GM23338 (cell line): ENCODE measurements around the gene DCTPP1. TPM values are rescaled to one million over a fixed set of nuclear protein-coding genes. Genes with fewer than 3 reads are reported as not detected.

Experiments used
- ATAC-seq: fragments of 200-7000 bp; cut with Tn5 transposase; 3 replicates; pipeline ENCODE4 v1.9.1; 2020
- DNase-seq: peaks from one replicate; pipeline ENCODE4 v3.0.0-alpha.2; 2015; ENCODE audit warnings: low spot score
- H2AFZ ChIP-seq: fragments of 200-600 bp; sonication (generic); 2 replicates; pipeline ENCODE4 v1.8.0; 2016; ENCODE audit warnings: antibody characterized with exemption, mild to moderate bottlenecking, moderate library complexity
- H3F3A ChIP-seq: fragments of 200-600 bp; sonication (generic); replicated peaks from 2 replicates; pipeline ENCODE4 v1.8.0; 2017; ENCODE audit warnings: antibody characterized with exemption, mixed run types, low read depth
- H3K27ac ChIP-seq: fragments of 200-600 bp; sonication (generic); 2 replicates; pipeline ENCODE4 v1.6.1; 2016; ENCODE audit warnings: low read depth
- H3K27me3 ChIP-seq: fragments of 200-600 bp; sonication (generic); 2 replicates; pipeline ENCODE4 v1.8.0; 2016; ENCODE audit warnings: mild to moderate bottlenecking, mixed run types, moderate library complexity; ENCODE audit not compliant: insufficient read depth
- H3K36me3 ChIP-seq: fragments of 200-600 bp; sonication (generic); 2 replicates; pipeline ENCODE4 v1.8.0; 2016; ENCODE audit warnings: mild to moderate bottlenecking; ENCODE audit not compliant: insufficient read depth
- H3K4me1 ChIP-seq: fragments of 200-600 bp; sonication (generic); 2 replicates; pipeline ENCODE4 v1.8.0; 2016; ENCODE audit warnings: mild to moderate bottlenecking, moderate library complexity; ENCODE audit not compliant: insufficient read depth
- H3K4me2 ChIP-seq: fragments of 200-600 bp; sonication (generic); 2 replicates; pipeline ENCODE4 v1.7.1; 2017; ENCODE audit warnings: mixed run types
- H3K4me3 ChIP-seq: fragments of 200-600 bp; sonication (generic); 2 replicates; pipeline ENCODE4 v1.6.1; 2016; ENCODE audit warnings: mixed run types
- H3K79me2 ChIP-seq: fragments of 200-600 bp; sonication (generic); replicated peaks from 2 replicates; pipeline ENCODE4 v1.8.0; 2017; ENCODE audit warnings: mild to moderate bottlenecking; ENCODE audit not compliant: insufficient read depth
- H3K9me2 ChIP-seq: fragments of 200-600 bp; sonication (generic); 2 replicates; pipeline ENCODE4 v1.8.0; 2017; ENCODE audit not compliant: insufficient read depth
- H4K20me1 ChIP-seq: fragments of 200-600 bp; sonication (generic); replicated peaks from 2 replicates; pipeline ENCODE4 v1.8.0; 2017; ENCODE audit warnings: mild to moderate bottlenecking; ENCODE audit not compliant: insufficient read depth
- H3K27ac Mint-ChIP-seq: 2 replicates; pipeline ENCODE4 v1.8.0; 2020; ENCODE audit warnings: inconsistent platforms, mild to moderate bottlenecking, moderate library complexity, mixed read lengths
- H3K27me3 Mint-ChIP-seq: 3 replicates; pipeline ENCODE4 v1.8.0; 2022; ENCODE audit warnings: low read depth, mild to moderate bottlenecking, moderate library complexity, mixed read lengths, inconsistent platforms; ENCODE audit not compliant: insufficient read depth, poor library complexity
- H3K36me3 Mint-ChIP-seq: 3 replicates; pipeline ENCODE4 v1.8.0; 2021; ENCODE audit warnings: low read depth, mild to moderate bottlenecking, inconsistent platforms, moderate library complexity, mixed read lengths
- H3K4me1 Mint-ChIP-seq: 3 replicates; pipeline ENCODE4 v1.8.0; 2020; ENCODE audit warnings: mild to moderate bottlenecking, inconsistent platforms, mixed read lengths
- H3K4me3 Mint-ChIP-seq: 3 replicates; pipeline ENCODE4 v1.8.0; 2021; ENCODE audit warnings: moderate library complexity, mild to moderate bottlenecking, inconsistent platforms, mixed read lengths
- H3K9me3 Mint-ChIP-seq: 3 replicates; pipeline ENCODE4 v1.8.0; 2020; ENCODE audit warnings: moderate library complexity, mild to moderate bottlenecking, inconsistent platforms, mixed read lengths
- CREB1 ChIP-seq: fragments of 250-450 bp; sonication (Bioruptor Pico); IDR thresholded peaks from 2 replicates; pipeline ENCODE4 v1.5.0; 2020; ENCODE audit warnings: low read depth, mild to moderate bottlenecking, moderate library complexity
- CTCF ChIP-seq, 2 experiments: fragments of 200-600 bp in 1 of 2; sonication (generic) in 1 of 2; conservative IDR thresholded peaks; 2 replicates each; pipeline versions ENCODE4 v1.5.1 to v1.6.1; 2016 to 2017; ENCODE audit warnings: antibody characterized with exemption in 2 of 2, low read depth in 2 of 2, mild to moderate bottlenecking in 2 of 2, moderate library complexity in 1 of 2
- ETS1 ChIP-seq: IDR thresholded peaks from 2 replicates; pipeline ENCODE4 v1.6.1; 2016; ENCODE audit warnings: antibody characterized with exemption
- EZH2 ChIP-seq: fragments of 200-600 bp; sonication (generic); IDR thresholded peaks from one replicate; pipeline ENCODE4 v1.8.0; 2017; ENCODE audit warnings: antibody characterized with exemption, mild to moderate bottlenecking, low read depth; ENCODE audit not compliant: unreplicated experiment
- EZH2phosphoT487 ChIP-seq: fragments of 200-600 bp; sonication (generic); IDR thresholded peaks from one replicate; pipeline ENCODE4 v1.8.1; 2018; ENCODE audit warnings: antibody characterized with exemption; ENCODE audit not compliant: unreplicated experiment
- JUNB ChIP-seq: IDR thresholded peaks from one replicate; pipeline ENCODE4 v1.6.1; 2016; ENCODE audit warnings: antibody characterized with exemption; ENCODE audit not compliant: unreplicated experiment
- NANOG ChIP-seq: IDR thresholded peaks from 2 replicates; pipeline ENCODE4 v1.6.1; 2016; ENCODE audit warnings: antibody characterized with exemption, borderline replicate concordance
- POLR2AphosphoS5 ChIP-seq: IDR thresholded peaks from 2 replicates; pipeline ENCODE4 v1.6.1; 2016; ENCODE audit warnings: antibody characterized with exemption, low read depth
- STAT1 ChIP-seq: IDR thresholded peaks from one replicate; pipeline ENCODE4 v1.6.1; 2016; ENCODE audit warnings: antibody characterized with exemption; ENCODE audit not compliant: unreplicated experiment
- ZNF114 ChIP-seq: fragments of 250-450 bp; sonication (Bioruptor Pico); IDR thresholded peaks from 2 replicates; pipeline ENCODE4 v1.5.0; 2020; ENCODE audit warnings: mild to moderate bottlenecking, moderate library complexity
- ZNF331 ChIP-seq: fragments of 250-450 bp; sonication (Bioruptor Pico); IDR thresholded peaks from 2 replicates; pipeline ENCODE4 v1.5.0; 2020; ENCODE audit warnings: low read depth, mild to moderate bottlenecking, moderate library complexity
- ZNF462 ChIP-seq: fragments of 250-450 bp; sonication (Bioruptor Pico); IDR thresholded peaks from 2 replicates; pipeline ENCODE4 v1.5.0; 2020; ENCODE audit warnings: mild to moderate bottlenecking, moderate library complexity
- polyA plus RNA-seq: library from polyadenylated mRNA; unstranded; fragments of >200 nt; fragmentation: Nextera tagmentation; extraction: Ambion mirVana; gene quantifications from 2 replicates; pipeline ENCODE4 v1.2.1, GENCODE V29; 2016
- total RNA-seq: library from RNA; depleted of rRNA; stranded (reverse); fragments of >200 nt; shearing (Covaris generic); gene quantifications from 2 replicates; pipeline ENCODE4 v1.2.3, GENCODE V29; 2014

DCTPP1 gene
- total and polyA plus RNA-seq, 2 experiments from 2014 or later, result 54.1 to 58.3 TPM

GRCh38 chr16:30398661-30399434, 31.0 kb downstream of the DCTPP1 start:
- ATAC-seq, result no peak
- H3K27me3 ChIP-seq, result no peaks in the 10 kb centered on the region
- DNase-seq, result no peak
- peaks cover 9% of the 10 kb centered on the region; the same call in 1 of the 2 replicates for H3K36me3 ChIP-seq
- Mint-ChIP-seq H3K27ac (no peak overlapping the region), H3K4me3 (peak overlapping the region; percentile 40; the same call in 2 of the 3 replicates), H3K9me3 (no peaks in the 10 kb centered on the region), H3K36me3 (peaks cover 35% of the 10 kb centered on the region), H3K27me3 (peaks cover 19% of the 10 kb centered on the region), H3K4me1 (peaks cover 37% of the 10 kb centered on the region)
- peak overlapping the region; percentile 87 for H3K4me2 ChIP-seq
- H3F3A ChIP-seq, result peaks cover 56% of the 10 kb centered on the region
- peak overlapping the region; percentile 90 for H3K27ac ChIP-seq
- peaks cover 15% of the 10 kb centered on the region; the same call in 1 of the 2 replicates for H4K20me1 ChIP-seq
- no peak overlapping the region for H2AFZ ChIP-seq
- peaks cover 20% of the 10 kb centered on the region for H3K79me2 ChIP-seq
- peak overlapping the region; percentile 59 for H3K4me3 ChIP-seq
- peaks cover 30% of the 10 kb centered on the region for H3K4me1 ChIP-seq
- TF ChIP-seq JUNB, result no peak
- TF ChIP-seq ZNF331 (CRISPR knock-in tag), result no peak
- TF ChIP-seq CTCF (conservative IDR thresholded peaks at IDR 0.05; ENCODE audit: low read depth in 2 of 2), result no peak
- no peak for TF ChIP-seq ZNF462 (CRISPR knock-in tag)
- TF ChIP-seq ZNF114 (CRISPR knock-in tag), result no peak
- TF ChIP-seq EZH2, result no peak
- no peak for TF ChIP-seq NANOG
- TF ChIP-seq EZH2phosphoT487, result no peak
- TF ChIP-seq STAT1, result no peak
- TF ChIP-seq POLR2AphosphoS5, result no peak
- no peak for TF ChIP-seq CREB1 (CRISPR knock-in tag)
- TF ChIP-seq ETS1, result no peak
- no peaks in the 10 kb centered on the region for H3K9me2 ChIP-seq
